Hepatocyte (in vitro differentiated cells): ENCODE results near the gene FGFR1OP2.

Experiments used
- CTCF ChIP-seq: fragments of 200-600 bp; sonication (generic); IDR thresholded peaks from 2 replicates; pipeline ENCODE4 v1.5.1; 2016; ENCODE audit warnings: antibody characterized with exemption, mild to moderate bottlenecking; ENCODE audit not compliant: poor library complexity
- EZH2 ChIP-seq: fragments of 200-600 bp; sonication (generic); IDR thresholded peaks from 2 replicates; pipeline ENCODE4 v1.6.1; 2016; ENCODE audit warnings: antibody characterized with exemption, mild to moderate bottlenecking, borderline replicate concordance
- EZH2phosphoT487 ChIP-seq: fragments of 200-600 bp; sonication (generic); IDR thresholded peaks from one replicate; pipeline ENCODE4 v1.6.1; 2018; ENCODE audit warnings: antibody characterized with exemption, mild to moderate bottlenecking, low read depth, moderate library complexity; ENCODE audit not compliant: unreplicated experiment, severe bottlenecking

GRCh38 chr12:26918321-26919215 is 19.7 kb upstream of the FGFR1OP2 start:
- TF ChIP-seq CTCF (peak; percentile 28), EZH2 (no peak), EZH2phosphoT487 (no peak)
